ENCODE measurements around the gene KRT34.
"Not testable (repeated sequence)": the region's sequence is repeated elsewhere in the genome, so short reads cannot be mapped to it uniquely, and the experiment has no call there.

DNA sequence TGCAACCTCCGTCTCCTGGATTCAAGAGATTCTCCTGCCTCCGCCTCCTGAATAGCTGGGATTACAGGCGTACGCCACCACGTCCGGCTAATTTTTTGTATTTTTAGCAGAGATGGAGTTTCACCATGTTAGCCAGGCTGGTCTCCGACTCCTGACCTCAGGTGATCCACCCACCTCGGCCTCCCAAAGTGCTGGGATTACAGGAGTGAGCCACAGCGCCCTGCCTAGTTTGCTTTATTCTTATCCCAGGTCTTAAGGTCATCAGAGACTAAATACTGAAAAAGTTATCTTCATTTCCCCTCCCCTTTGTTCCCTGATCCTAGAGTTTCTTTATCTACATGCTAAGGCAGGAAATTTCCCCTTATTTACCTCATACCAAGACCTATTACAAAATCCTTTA, 48.3 kb upstream of the KRT34 start:
- TF ChIP-seq, protein P1, sequence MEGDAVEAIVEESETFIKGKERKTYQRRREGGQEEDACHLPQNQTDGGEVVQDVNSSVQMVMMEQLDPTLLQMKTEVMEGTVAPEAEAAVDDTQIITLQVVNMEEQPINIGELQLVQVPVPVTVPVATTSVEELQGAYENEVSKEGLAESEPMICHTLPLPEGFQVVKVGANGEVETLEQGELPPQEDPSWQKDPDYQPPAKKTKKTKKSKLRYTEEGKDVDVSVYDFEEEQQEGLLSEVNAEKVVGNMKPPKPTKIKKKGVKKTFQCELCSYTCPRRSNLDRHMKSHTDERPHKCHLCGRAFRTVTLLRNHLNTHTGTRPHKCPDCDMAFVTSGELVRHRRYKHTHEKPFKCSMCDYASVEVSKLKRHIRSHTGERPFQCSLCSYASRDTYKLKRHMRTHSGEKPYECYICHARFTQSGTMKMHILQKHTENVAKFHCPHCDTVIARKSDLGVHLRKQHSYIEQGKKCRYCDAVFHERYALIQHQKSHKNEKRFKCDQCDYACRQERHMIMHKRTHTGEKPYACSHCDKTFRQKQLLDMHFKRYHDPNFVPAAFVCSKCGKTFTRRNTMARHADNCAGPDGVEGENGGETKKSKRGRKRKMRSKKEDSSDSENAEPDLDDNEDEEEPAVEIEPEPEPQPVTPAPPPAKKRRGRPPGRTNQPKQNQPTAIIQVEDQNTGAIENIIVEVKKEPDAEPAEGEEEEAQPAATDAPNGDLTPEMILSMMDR (IDR thresholded peaks at IDR 0.05; ENCODE audit: poor library complexity, severe bottlenecking), result not testable (repeated sequence)
- not testable (repeated sequence) for TF ChIP-seq SMC3 (conservative IDR thresholded peaks at IDR 0.05; ENCODE audit: poor library complexity); EP300 (conservative IDR thresholded peaks at IDR 0.05; ENCODE audit: poor library complexity, severe bottlenecking); EZH2 (IDR thresholded peaks at IDR 0.05; ENCODE audit: borderline replicate concordance, insufficient read depth, low read length, poor library complexity, severe bottlenecking); TAF1 (IDR thresholded peaks at IDR 0.05; ENCODE audit: low read depth); MXI1 (conservative IDR thresholded peaks at IDR 0.05; ENCODE audit: poor library complexity, severe bottlenecking); POLR2AphosphoS5 (IDR thresholded peaks at IDR 0.05); RAD21 (conservative IDR thresholded peaks at IDR 0.05)
- TF ChIP-seq, protein P2, sequence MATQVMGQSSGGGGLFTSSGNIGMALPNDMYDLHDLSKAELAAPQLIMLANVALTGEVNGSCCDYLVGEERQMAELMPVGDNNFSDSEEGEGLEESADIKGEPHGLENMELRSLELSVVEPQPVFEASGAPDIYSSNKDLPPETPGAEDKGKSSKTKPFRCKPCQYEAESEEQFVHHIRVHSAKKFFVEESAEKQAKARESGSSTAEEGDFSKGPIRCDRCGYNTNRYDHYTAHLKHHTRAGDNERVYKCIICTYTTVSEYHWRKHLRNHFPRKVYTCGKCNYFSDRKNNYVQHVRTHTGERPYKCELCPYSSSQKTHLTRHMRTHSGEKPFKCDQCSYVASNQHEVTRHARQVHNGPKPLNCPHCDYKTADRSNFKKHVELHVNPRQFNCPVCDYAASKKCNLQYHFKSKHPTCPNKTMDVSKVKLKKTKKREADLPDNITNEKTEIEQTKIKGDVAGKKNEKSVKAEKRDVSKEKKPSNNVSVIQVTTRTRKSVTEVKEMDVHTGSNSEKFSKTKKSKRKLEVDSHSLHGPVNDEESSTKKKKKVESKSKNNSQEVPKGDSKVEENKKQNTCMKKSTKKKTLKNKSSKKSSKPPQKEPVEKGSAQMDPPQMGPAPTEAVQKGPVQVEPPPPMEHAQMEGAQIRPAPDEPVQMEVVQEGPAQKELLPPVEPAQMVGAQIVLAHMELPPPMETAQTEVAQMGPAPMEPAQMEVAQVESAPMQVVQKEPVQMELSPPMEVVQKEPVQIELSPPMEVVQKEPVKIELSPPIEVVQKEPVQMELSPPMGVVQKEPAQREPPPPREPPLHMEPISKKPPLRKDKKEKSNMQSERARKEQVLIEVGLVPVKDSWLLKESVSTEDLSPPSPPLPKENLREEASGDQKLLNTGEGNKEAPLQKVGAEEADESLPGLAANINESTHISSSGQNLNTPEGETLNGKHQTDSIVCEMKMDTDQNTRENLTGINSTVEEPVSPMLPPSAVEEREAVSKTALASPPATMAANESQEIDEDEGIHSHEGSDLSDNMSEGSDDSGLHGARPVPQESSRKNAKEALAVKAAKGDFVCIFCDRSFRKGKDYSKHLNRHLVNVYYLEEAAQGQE (IDR thresholded peaks at IDR 0.05; ENCODE audit: borderline replicate concordance), result not testable (repeated sequence)
